CD4-positive, alpha-beta T cell treated with Interleukin-15 for 1 hour (primary cell): Measurements from ENCODE around the gene PHF21B.

Experiments used
- DNase-seq: peaks from one replicate; pipeline ENCODE4 v3.0.0-alpha.2; 2020

The PHF21B gene

DNA sequence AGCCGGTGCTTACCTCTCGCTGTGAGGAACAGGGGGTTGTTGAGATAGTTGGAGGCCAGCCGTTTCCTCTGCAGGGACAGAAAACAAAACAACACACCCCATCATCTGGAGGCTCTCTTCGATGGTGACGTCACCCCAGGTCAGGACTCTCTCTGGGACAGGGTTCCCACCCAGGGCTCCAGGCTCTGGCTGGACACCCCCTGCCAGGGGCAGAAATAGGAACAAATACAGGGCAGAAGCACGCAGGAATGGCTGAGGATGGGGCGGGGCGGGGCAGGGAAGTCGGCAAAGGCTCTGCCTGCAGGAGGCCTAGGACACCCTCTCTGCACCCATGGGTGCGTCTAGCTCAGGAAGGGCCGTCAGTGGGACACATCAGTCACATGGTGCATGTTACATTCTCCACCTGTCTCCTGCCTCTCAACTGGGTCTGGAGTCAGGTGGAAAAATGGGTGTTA, 118.5 kb downstream of the PHF21B start:
- no peak for DNase-seq

DNA sequence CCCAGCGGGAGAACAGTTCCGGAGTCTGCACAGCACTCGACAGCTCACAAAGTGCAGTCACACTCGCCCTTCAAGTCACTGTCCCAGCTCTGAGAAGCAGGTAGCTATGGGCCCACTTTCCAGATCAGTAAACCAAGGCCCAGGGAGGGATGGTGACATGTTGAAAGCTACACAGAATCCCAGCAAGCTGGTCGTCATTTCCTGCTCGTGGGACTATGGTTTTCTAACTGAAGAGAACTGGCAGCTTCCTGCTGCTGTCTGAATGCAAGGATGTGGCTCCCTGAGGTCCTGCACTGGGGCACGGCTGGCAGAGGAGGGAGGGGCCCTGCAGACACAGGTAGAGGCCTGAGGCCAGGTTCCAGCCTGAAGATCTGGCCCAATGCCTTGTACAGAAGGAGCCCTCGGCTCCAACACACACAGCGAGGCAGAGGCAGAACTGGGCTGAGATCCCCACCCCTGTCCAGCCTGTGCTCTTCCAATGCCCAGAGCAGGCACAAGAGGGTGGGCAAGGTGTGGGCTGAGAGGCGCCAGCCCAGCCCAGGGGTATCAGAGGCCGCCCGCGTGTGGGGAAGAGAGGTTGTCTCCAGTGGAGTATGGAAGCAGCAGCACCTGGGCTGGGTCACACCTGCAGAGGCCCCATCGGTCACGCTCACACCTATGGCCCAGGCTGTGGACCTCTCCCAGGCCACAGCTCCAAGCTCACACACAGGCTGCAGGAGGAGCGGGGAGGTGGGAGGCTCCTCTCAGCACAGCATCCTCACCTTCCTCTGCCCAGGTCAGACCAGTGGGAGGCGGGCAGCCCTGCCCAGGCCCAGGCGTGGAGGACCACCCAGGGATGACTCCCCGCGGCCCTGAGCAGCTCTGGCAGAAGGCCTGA, 119.2 kb downstream of the PHF21B start:
- DNase-seq = no peak

DNA sequence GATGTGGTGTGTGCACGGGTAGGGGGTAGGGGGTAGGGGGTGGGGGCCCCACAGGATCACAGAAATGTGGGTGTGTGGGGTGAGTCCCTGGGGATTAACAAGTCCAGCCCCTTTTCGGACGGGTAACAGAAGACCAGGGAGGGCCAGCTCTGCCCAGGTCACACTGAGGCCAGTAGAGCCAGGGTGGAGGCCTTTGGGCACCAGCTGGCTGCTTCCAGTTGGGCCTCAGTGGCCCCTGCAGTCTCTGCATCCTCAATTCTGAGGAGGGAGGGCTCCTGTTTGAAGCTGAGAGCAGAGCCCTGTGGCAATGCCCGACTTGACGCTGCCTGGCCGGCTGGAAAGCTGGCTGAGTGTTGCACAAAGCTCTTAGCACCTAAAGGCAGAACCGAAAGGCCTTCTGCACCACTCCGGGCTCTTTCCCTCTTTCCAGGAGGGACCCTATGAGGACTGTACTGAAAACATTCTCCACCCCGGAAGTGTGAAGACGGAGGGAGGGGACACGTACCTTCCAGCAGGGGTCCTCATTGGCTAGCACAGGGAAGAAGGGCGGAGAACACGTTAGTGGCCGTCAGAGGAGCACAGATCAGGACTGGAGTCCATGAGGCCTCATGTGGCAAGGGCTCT, 120.4 kb downstream of the PHF21B start:
- no peak for DNase-seq

DNA sequence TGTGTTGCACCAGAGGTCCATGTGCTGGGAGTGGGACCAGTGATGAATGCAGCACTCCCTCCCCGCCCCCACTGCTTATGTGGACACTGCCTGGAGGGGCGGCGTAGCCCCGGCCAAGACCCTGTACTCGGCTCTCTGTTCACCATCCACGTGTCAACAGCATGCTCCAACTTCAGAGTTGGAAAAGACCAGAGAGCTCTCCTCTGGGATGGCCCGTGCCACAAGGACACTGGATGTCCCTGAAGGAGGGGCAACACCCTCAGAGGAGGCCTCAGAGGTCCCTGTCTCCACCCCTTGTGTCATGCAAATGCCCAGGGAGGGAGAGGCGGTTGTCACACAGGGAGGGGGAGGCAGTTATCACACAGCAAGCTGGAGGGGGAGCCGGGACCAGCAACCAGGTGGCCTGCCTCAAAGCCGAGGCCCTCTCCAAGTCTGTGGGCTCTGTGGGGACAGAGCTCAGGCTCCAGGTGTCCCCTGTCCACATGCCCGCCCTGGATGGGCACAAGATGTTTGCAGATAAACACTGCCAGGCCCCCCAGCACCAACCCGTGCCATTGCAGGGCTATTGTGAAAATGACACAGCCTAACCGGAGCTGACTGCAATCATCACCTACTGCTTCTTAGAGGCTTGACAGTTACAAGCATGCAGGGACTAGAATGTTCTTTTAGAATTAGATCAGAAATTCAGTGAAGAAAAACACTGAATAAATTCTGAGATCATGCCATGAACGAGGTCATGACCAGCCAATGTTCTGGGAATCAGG, 121.1 kb downstream of the PHF21B start:
- no peak for DNase-seq

GRCh38 chr22:44887941-44888366, 121.9 kb downstream of the PHF21B start:
- no peak for DNase-seq

DNA sequence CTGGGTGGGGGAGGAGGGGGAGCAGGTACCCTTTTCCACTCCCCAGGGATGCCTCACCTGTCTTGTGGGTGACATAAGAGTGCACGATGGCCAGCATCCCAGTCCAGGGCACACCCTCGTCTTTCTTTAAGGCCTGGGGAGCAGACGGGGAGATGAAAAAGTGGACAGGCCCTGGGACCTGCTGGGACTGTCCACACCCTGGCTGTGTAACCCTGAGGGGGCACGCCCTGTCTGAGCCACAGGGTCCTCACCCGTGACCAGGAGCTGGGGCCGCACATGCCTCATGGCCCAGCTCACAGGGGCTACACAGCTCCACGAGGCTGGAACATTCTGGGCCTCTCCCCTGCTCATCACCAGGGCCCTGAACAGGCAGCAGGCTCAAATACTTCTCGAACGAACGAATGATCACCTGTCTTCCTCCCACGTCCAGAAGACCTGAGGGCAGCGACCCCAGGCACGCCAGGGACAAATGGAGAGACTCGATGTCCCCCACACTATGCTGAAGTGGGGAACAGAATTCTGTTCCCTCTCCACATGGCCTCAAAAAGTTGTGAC, 123.9 kb downstream of the PHF21B start:
- DNase-seq = no peak

DNA sequence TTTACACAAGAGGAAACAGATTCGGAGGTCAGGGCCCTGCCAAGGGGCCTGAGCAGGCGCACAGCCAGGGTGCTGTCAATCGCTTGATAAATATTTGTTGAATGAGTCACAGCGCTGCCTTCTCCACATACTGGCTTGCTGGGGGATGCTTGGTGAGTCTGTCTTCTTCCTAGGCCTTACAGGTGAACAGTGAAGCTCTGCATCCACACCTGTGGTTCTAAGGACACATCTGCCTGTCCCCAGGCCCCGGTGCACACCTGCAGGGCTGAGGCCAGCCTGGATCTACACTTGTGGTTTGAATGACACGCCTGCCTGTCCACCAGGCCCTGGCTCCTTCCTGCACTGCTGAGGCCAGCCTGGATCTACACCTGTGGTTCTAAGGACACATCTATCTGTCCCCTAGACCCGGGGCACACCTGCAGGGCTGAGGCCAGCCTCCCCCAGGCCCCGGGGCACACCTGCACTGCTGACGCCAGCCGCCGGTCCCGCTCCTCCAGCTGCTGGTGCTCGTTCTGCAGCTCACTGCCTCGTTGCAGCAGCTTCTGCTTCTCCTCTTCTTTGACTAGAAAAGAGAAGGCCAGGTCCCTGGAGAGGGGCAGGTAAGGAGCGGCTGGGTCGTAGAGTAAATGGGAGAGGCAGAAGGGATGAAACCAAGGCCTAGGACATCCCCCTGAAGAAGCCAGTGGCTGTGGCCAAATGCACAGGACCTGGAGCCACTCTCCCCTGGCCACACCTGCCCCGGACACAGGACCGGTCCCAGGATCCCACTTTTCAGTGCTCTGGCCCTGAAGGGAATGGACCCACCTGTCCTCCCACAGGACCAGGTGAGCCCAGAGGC, 124.6 kb downstream of the PHF21B start:
- no peak for DNase-seq

DNA sequence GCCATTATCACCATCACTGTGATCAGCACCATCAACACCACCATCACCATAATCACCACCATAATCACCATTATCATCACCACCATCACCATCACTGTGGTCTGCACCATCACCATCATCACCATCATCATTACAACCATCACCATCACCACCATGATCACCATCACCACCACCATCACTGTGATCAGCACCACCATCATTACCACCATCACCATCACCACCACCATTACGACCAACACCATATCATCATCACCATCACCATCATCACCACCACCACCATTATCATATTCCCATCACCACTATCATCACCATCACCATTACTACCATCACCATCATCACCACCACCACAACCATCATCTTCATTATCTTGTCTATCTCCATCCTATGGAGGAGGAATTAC, 125.2 kb downstream of the PHF21B start:
- DNase-seq = no peak

DNA sequence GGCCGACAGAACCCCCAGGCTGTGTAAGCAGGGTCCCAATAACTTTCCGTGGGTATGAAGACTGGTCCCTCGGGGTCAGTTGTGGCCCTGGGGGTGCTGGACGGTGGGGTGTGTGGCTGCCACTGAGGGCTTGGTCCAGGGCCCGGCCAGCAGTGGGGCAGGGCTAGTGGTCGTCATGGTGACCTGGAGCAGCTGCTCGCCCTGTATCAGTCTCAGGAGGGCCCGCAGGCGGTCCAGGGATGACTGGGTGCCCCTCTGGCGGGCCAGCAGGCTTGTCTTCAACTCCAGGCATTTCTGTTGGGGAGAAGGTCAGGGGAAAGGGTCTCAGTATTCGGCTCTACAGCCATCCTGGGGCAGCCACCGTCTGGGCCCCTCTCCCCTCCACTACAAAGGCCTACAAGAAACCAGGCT, 126.8 kb downstream of the PHF21B start:
- no peak for DNase-seq

DNA sequence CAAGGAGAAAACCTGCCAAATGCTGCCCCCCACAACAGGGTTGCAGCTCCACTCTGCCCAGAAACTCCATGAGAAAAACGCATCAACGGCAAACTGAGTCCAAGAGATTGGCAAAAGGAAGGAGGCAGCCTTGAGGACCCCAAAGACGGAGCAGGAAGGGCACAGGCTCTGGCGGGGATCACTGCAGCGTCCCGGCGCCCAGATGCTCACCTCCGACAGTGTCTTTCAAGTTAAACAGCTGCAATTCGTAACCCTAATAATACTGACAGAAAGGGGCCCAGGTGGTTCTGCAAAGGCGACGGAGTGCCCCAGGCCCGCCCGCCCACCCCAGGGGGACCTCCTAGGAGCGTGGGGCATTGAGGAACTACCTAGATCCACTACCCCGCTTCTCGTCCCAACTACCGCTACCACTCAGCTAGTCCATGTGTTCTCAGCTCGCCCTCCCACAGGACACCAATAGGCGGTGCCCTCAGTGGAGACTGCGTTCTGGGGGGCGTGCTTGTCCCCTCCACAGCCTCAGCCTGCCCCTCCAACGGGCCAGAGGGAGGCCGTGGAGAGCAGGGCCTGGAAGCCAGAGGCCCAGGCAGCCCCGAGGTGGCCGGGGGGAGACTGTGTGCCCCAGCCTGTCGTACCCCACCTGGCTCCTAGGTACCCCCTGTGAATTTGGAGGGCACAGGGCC, 127.4 kb downstream of the PHF21B start:
- no peak for DNase-seq

DNA sequence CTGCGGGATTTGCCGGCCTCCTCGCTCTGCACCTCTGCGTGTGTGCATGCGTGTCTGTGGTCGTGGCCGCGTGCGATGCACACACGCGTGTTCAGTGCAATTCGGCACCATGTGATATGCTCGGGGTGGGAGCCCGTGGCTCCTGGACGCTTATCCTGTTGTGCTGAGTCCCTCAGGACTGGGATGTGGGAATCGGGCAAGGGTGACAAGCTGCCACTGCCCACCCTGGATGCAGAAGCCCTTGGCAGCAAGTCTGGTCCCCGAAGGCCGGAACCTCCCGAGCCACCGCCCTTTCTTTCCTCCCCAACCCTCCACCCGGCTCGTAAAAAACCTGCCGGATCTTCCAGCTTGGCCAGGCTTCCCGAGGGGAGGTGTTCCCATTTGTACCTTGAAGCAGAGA, 128.2 kb downstream of the PHF21B start:
- DNase-seq = no peak

DNA sequence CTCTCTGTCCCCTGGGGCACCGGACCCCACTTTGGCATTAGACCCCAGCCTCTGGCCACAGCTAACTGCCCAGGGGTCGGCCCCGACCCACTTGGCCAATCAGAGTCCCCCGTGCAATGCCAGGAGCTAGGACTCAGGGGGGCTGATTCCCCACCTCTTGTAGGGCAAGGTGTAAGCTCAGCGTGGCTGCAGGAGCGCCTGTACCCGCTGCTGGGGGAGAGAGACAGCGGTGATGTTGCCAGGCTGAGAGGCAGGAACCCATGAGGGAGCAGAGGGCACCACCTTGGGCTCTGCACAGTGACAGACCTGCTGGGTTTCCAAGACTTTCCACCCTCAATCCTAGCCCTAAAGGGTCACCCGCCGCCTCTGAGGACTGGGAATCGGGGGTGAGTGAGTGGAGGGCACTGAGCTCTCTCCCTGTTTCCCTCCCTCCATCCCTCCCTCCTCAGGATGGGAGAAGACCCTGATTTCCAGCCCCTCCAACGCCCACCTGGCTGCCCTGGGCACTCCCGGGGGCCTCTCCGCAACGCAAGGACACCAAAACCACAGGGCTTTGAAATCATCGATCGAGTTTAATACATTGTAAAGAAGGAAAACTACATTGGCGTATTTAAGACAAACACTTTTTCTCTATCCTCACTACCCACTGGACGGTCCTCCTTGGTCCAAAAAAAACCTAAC, 129.1 kb downstream of the PHF21B start:
- no peak for DNase-seq

GRCh38 chr22:44879301-44879680, 130.5 kb downstream of the PHF21B start:
- no peak for DNase-seq

DNA sequence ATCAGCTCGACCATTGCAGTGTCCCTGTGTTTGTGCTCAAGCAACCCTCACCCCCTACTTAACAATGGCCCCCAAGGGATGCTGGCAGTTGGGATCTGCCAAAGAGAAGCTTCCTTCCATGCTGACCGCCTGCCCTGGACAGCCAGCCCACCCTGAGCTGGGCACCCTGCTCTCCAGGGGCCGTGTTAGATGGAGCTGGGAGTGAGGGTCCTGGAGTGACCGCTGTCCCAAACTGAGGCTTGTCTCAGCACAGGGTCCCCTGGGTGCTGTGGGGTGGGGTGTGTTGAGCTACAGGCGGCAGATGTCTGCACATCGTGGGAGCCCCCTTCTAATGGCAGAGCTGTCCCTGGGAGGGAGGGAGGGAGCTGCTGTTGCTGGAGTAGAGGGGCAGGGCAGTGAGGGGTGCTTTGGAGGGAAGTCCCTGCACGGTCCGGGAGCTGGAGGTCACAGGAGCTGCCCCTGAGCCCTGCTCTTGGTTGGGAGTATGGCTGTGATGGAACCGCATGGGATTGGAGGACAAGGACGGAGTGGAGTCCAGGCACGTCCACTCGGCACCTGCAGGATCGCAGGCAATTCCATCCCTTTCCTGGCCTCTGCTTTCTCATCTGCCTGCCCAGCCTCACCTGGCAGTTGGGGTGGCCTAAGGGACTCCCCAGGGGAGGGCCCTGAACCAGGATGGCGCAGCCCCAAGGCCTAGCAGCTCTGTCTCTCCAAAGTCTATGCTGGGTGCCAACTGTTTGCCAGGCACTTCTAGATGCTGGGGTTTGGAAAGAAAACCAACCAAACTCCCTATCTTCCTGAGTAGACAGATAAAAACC, 131.1 kb downstream of the PHF21B start:
- DNase-seq = no peak

GRCh38 chr22:44876921-44877320, 132.9 kb downstream of the PHF21B start:
- DNase-seq = no peak

- DNase-seq = no peak
Observed at GRCh38 chr22:44871782-44872181, 138.0 kb downstream of the PHF21B start.

DNA sequence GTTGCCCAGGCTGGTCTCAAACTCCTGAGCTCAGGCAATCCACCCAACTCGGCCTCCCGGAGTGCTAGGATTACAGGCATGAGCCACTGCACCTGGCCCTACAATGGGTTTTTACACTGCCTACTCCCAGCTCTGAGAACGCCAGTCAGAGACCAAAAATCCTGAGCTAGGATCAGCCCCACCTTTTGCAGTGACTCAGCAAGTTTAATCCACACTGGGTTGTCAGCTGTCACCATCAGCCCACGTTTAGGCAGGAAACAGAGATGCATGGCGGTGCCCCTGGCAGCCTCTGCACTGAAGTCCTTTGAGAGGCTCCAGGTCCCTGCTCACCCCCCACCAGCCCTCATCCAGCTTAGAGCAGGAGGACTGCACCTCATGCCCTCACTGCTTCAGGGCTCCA, 139.8 kb downstream of the PHF21B start:
- DNase-seq = no peak

DNA sequence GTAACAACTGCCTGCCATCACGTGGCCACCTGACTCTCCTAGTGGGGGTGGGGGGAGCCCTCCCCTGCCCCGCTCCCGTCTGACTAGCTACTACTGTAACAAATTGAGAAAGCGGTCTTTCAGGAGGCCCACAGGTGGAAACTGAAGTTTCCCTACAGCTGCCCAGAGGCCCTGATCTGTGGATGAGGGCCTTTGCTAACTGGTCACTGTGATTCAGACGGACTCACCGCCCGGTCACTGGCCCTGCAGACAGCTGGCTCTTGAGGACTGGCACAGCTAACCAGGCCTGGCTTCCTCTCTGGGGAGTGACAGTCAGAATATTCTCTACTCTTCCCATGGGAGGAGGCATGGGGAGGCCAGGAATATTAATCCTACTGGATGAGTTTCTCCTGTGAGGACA, 140.6 kb downstream of the PHF21B start:
- DNase-seq = no peak

DNA sequence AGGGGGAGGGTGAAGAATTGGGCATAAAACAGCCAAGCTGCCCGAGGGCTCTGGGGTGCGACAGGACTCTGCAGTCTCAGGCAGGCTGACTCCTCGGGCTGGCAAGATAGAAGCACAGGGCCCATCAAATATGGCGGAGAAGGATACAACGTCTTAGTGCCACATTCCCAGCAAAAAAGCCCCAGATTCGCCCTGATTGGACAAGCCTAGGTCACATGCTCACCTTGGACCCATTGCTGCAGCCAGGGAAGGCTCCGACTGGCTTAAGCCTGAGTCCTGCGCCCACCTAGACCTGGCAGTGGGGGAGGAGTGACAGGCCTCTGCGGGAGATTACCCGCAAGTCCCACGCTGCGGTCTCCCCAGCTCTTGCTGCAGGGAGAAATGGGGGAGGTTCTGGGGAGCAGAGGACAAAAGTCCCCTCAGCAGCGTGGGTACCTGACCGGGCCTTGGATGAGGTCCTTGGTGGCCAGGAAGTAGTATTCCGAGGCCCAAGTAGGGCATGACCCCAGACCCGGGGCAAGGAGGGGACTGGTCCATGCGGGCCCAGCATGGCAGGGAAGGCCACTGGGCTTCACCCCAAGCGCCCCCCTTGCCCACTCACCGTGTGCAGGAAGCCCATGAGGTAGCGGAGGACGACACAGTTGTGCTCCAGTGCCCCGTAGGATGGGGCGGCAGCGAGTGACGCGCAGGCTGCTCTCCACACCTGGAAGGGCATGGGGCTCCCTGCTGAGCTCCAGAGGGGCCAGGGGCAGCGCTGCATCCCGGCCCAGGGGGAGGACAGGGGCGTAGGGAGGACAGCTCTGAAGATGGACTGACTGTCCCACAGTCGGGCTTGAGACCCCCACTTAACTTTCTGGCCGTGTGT, 144.4 kb downstream of the PHF21B start:
- DNase-seq = no peak
